Liver (tissue), 9 donors: ENCODE measurements around the gene TFG. TPM values are rescaled to one million over a fixed set of nuclear protein-coding genes. Genes with fewer than 3 reads are reported as not detected.

Experiments used
- DNase-seq: peaks from one replicate; pipeline ENCODE4 v3.0.0-alpha.2; 2017; ENCODE audit warnings: low spot score
- H3K27ac ChIP-seq, 2 donors: one replicate each; pipeline ENCODE4 v1.7.0; 2013; ENCODE audit warnings: inconsistent platforms in 2 of 2, low read length in 2 of 2, control low read depth in 1 of 2, low read depth in 1 of 2, mild to moderate bottlenecking in 1 of 2
- H3K27me3 ChIP-seq, 4 donors: one replicate each; pipeline versions ENCODE4 v1.6.1 to v1.7.0; 2013; ENCODE audit warnings: low read length in 3 of 4, inconsistent platforms in 1 of 4, mild to moderate bottlenecking in 1 of 4, moderate library complexity in 1 of 4; ENCODE audit not compliant: control insufficient read depth in 4 of 4, insufficient read depth in 4 of 4
- H3K36me3 ChIP-seq, 4 donors: one replicate each; pipeline versions ENCODE4 v1.6.1 to v1.7.0; 2013; ENCODE audit warnings: low read length in 3 of 4, mild to moderate bottlenecking in 3 of 4, low read depth in 1 of 4, moderate library complexity in 1 of 4; ENCODE audit not compliant: control insufficient read depth in 4 of 4, insufficient read depth in 3 of 4
- H3K4me1 ChIP-seq, 4 donors: one replicate each; pipeline versions ENCODE4 v1.6.1 to v1.7.0; 2013; ENCODE audit warnings: low read length in 3 of 4, mild to moderate bottlenecking in 3 of 4, moderate library complexity in 1 of 4; ENCODE audit not compliant: control insufficient read depth in 4 of 4, insufficient read depth in 4 of 4
- H3K4me3 ChIP-seq, 3 donors: one replicate each; pipeline versions ENCODE4 v1.6.1 to v1.7.0; 2013; ENCODE audit warnings: low read length in 3 of 3, control low read depth in 1 of 3, low read depth in 1 of 3, mild to moderate bottlenecking in 1 of 3
- H3K9ac ChIP-seq, 2 donors: one replicate each; pipeline ENCODE4 v1.7.0; 2013; ENCODE audit warnings: low read length in 2 of 2, mild to moderate bottlenecking in 2 of 2, moderate library complexity in 2 of 2, control low read depth in 1 of 2, low read depth in 1 of 2
- H3K9me3 ChIP-seq, 4 donors: one replicate each; pipeline versions ENCODE4 v1.6.1 to v1.7.0; 2013; ENCODE audit warnings: low read length in 3 of 4; ENCODE audit not compliant: control insufficient read depth in 4 of 4
- ATF3 ChIP-seq: IDR thresholded peaks from 2 replicates; pipeline ENCODE4 v1.6.1; 2016; ENCODE audit warnings: antibody characterized with exemption
- FOXA1 ChIP-seq: IDR thresholded peaks from 2 replicates; pipeline ENCODE4 v1.6.1; 2016; ENCODE audit warnings: antibody characterized with exemption
- HNF4A ChIP-seq, 2 donors: conservative IDR thresholded peaks; 2 replicates each; pipeline ENCODE4 v1.6.1; 2016; ENCODE audit warnings: antibody characterized with exemption in 2 of 2, mild to moderate bottlenecking in 2 of 2
- JUND ChIP-seq, 2 donors: IDR thresholded peaks; 2 replicates each; pipeline ENCODE4 v1.6.1; 2016; ENCODE audit warnings: antibody characterized with exemption in 2 of 2
- RAD21 ChIP-seq, 2 donors: IDR thresholded peaks; 2 replicates each; pipeline ENCODE4 v1.6.1; 2016; ENCODE audit warnings: antibody characterized with exemption in 2 of 2, mild to moderate bottlenecking in 2 of 2
- RXRA ChIP-seq, 2 donors: IDR thresholded peaks; 2 replicates each; pipeline ENCODE4 v1.6.1; 2017 to 2018; ENCODE audit warnings: antibody characterized with exemption in 2 of 2, mild to moderate bottlenecking in 1 of 2
- SP1 ChIP-seq: IDR thresholded peaks from 2 replicates; pipeline ENCODE4 v1.6.1; 2018; ENCODE audit warnings: antibody characterized with exemption, mild to moderate bottlenecking
- TAF1 ChIP-seq: conservative IDR thresholded peaks from 2 replicates; pipeline ENCODE4 v1.6.1; 2016; ENCODE audit warnings: antibody characterized with exemption, mild to moderate bottlenecking
- YY1 ChIP-seq: IDR thresholded peaks from 2 replicates; pipeline ENCODE4 v1.6.1; 2016; ENCODE audit warnings: antibody characterized with exemption, mild to moderate bottlenecking
- WGBS: extraction: QIAGEN DNeasy Blood & Tissue Kit; methylation state at CpG from one replicate; pipeline ENCODE4 v1.1.7; 2013; 5-methylcytosine and 5-hydroxymethylcytosine counted together
- polyA plus RNA-seq, 2 donors: library from polyadenylated mRNA; stranded (reverse) in 1 of 2; unstranded in 1 of 2; fragments of 200-250 nt in 1 of 2; fragments of >200 nt in 1 of 2; fragmentation: Nextera tagmentation in 1 of 2; extraction: Ambion mirVana in 1 of 2; gene quantifications; one replicate each; pipeline versions ENCODE4 v1.2.1 to v1.2.3, GENCODE V29; 2013 to 2015
- total RNA-seq, 2 donors: library from RNA; depleted of rRNA; stranded (reverse); fragments of >200 nt; gene quantifications; one replicate each; pipeline ENCODE4 v1.2.3, GENCODE V29; 2014
- TF ChIP-seq, protein P1 (sequence below): fragments of 150-350 bp; IDR thresholded peaks from 2 replicates; pipeline ENCODE4 v1.5.1; 2017; ENCODE audit warnings: improper control_type of control experiment, low read depth, low read length; ENCODE audit not compliant: missing input control
- TF ChIP-seq, protein P2 (sequence below): IDR thresholded peaks from 2 replicates; pipeline ENCODE4 v1.6.1; 2016; ENCODE audit warnings: antibody characterized with exemption
- TF ChIP-seq, protein P3 (sequence below): IDR thresholded peaks from 2 replicates; pipeline ENCODE4 v1.6.1; 2016; ENCODE audit warnings: antibody characterized with exemption, mild to moderate bottlenecking
- donor health status: healthy.
- donor health status: healthy.
- donor health status: healthy.
- donor health status: healthy.
- donor health status: healthy.

TFG gene
- total and polyA plus RNA-seq, 4 donors, result 42.4 to 70.8 (median 65.0) TPM

DNA sequence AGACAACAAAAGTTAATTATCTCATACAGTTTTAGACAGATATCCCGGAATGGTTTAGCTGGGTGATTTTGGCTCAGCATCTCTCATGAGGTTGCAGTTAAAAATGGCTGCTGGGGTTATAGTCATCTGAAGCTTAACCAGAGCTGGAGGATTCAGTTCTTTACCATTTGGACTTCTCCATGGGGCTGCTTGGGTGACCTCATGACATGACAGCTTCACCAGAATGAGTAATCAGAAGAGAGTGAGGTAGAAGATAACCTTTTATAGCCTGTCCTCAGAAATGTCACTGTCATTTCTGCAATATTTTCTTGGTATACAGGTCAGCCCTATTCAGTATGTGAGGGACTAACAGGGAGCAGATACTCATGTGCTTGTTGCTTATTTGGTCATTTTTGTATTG is 30.9 kb downstream of the TFG start (continued):
- TF ChIP-seq, protein P1, sequence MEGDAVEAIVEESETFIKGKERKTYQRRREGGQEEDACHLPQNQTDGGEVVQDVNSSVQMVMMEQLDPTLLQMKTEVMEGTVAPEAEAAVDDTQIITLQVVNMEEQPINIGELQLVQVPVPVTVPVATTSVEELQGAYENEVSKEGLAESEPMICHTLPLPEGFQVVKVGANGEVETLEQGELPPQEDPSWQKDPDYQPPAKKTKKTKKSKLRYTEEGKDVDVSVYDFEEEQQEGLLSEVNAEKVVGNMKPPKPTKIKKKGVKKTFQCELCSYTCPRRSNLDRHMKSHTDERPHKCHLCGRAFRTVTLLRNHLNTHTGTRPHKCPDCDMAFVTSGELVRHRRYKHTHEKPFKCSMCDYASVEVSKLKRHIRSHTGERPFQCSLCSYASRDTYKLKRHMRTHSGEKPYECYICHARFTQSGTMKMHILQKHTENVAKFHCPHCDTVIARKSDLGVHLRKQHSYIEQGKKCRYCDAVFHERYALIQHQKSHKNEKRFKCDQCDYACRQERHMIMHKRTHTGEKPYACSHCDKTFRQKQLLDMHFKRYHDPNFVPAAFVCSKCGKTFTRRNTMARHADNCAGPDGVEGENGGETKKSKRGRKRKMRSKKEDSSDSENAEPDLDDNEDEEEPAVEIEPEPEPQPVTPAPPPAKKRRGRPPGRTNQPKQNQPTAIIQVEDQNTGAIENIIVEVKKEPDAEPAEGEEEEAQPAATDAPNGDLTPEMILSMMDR, result no peak
- TF ChIP-seq RAD21 (IDR thresholded peaks at IDR 0.05), result no peak

- Histone ChIP-seq H3K27me3 (no peaks in the 10 kb centered on the region), H3K9me3 (no peaks in the 10 kb centered on the region), H3K27ac (no peak overlapping the region), H3K4me1 (peaks cover 3 to 16% (median 6%) of the 10 kb centered on the region in 4 donors), H3K36me3 (peaks cover 9 to 62% (median 35%) of the 10 kb centered on the region in 4 donors), H3K9ac (no peak overlapping the region), H3K4me3 (no peak overlapping the region)
- WGBS, result 91% methylated on average over 3 of the region's 3 CpGs
- DNase-seq, result no peak
- TF ChIP-seq SP1 (no peak), ATF3 (no peak), TAF1 (no peak), JUND (IDR thresholded peaks at IDR 0.05) (no peak), YY1 (no peak), RXRA (IDR thresholded peaks at IDR 0.05) (no peak), FOXA1 (no peak), HNF4A (conservative IDR thresholded peaks at IDR 0.05) (no peak)
- TF ChIP-seq, protein P1, result no peak
- TF ChIP-seq, protein P2, sequence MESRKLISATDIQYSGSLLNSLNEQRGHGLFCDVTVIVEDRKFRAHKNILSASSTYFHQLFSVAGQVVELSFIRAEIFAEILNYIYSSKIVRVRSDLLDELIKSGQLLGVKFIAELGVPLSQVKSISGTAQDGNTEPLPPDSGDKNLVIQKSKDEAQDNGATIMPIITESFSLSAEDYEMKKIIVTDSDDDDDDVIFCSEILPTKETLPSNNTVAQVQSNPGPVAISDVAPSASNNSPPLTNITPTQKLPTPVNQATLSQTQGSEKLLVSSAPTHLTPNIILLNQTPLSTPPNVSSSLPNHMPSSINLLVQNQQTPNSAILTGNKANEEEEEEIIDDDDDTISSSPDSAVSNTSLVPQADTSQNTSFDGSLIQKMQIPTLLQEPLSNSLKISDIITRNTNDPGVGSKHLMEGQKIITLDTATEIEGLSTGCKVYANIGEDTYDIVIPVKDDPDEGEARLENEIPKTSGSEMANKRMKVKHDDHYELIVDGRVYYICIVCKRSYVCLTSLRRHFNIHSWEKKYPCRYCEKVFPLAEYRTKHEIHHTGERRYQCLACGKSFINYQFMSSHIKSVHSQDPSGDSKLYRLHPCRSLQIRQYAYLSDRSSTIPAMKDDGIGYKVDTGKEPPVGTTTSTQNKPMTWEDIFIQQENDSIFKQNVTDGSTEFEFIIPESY, result no peak
- TF ChIP-seq, protein P3, sequence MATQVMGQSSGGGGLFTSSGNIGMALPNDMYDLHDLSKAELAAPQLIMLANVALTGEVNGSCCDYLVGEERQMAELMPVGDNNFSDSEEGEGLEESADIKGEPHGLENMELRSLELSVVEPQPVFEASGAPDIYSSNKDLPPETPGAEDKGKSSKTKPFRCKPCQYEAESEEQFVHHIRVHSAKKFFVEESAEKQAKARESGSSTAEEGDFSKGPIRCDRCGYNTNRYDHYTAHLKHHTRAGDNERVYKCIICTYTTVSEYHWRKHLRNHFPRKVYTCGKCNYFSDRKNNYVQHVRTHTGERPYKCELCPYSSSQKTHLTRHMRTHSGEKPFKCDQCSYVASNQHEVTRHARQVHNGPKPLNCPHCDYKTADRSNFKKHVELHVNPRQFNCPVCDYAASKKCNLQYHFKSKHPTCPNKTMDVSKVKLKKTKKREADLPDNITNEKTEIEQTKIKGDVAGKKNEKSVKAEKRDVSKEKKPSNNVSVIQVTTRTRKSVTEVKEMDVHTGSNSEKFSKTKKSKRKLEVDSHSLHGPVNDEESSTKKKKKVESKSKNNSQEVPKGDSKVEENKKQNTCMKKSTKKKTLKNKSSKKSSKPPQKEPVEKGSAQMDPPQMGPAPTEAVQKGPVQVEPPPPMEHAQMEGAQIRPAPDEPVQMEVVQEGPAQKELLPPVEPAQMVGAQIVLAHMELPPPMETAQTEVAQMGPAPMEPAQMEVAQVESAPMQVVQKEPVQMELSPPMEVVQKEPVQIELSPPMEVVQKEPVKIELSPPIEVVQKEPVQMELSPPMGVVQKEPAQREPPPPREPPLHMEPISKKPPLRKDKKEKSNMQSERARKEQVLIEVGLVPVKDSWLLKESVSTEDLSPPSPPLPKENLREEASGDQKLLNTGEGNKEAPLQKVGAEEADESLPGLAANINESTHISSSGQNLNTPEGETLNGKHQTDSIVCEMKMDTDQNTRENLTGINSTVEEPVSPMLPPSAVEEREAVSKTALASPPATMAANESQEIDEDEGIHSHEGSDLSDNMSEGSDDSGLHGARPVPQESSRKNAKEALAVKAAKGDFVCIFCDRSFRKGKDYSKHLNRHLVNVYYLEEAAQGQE, result no peak
Measured at GRCh38 chr3:100743535-100743934, 34.2 kb downstream of the TFG start.
